ENCODE measurements around the gene CCZ1B. TPM values are rescaled to one million over a fixed set of nuclear protein-coding genes. Genes with fewer than 3 reads are reported as not detected.
"Not testable (repeated sequence)": the region's sequence is repeated elsewhere in the genome, so short reads cannot be mapped to it uniquely, and the experiment has no call there.

The CCZ1B gene
- polyA plus RNA-seq, 4 donors = 45.7 to 93.4 (median 64.9) TPM

- DNase-seq (ENCODE audit: low read depth in 4 of 4, low spot score in 3 of 4) = no peak
Measured at GRCh38 chr7:6831018-6831725, 5.1 kb upstream of the CCZ1B start.

- not testable (repeated sequence) for DNase-seq (ENCODE audit: low read depth in 4 of 4, low spot score in 3 of 4)
Measured at GRCh38 chr7:6830026-6830425, 4.0 kb upstream of the CCZ1B start.

- not testable (repeated sequence) for DNase-seq (ENCODE audit: low read depth in 4 of 4, low spot score in 3 of 4)
Measured at GRCh38 chr7:6829616-6830015, 3.5 kb upstream of the CCZ1B start.

GRCh38 chr7:6827180-6827579 lies 1.1 kb upstream of the CCZ1B start:
- not testable (repeated sequence) for DNase-seq (ENCODE audit: low read depth in 4 of 4, low spot score in 3 of 4)

- not testable (repeated sequence) for DNase-seq (ENCODE audit: low read depth in 4 of 4, low spot score in 3 of 4)
Measured at GRCh38 chr7:6825236-6826125, 594 bp downstream of the CCZ1B start.

GRCh38 chr7:6821622-6822021 lies 4.5 kb downstream of the CCZ1B start:
- not testable (repeated sequence) for DNase-seq (ENCODE audit: low read depth in 4 of 4, low spot score in 3 of 4)

GRCh38 chr7:6815470-6815869 lies 10.6 kb downstream of the CCZ1B start:
- DNase-seq (ENCODE audit: low read depth in 4 of 4, low spot score in 3 of 4) = not testable (repeated sequence)

GRCh38 chr7:6813011-6813410 lies 13.1 kb downstream of the CCZ1B start:
- DNase-seq (ENCODE audit: low read depth in 4 of 4, low spot score in 3 of 4) = not testable (repeated sequence)

GRCh38 chr7:6807959-6808358 lies 18.1 kb downstream of the CCZ1B start:
- not testable (repeated sequence) for DNase-seq (ENCODE audit: low read depth in 4 of 4, low spot score in 3 of 4)

GRCh38 chr7:6807393-6807918 lies 18.6 kb downstream of the CCZ1B start:
- DNase-seq (ENCODE audit: low read depth in 4 of 4, low spot score in 3 of 4) = not testable (repeated sequence)

GRCh38 chr7:6800331-6800730 lies 25.7 kb downstream of the CCZ1B start:
- not testable (repeated sequence) for DNase-seq (ENCODE audit: low read depth in 4 of 4, low spot score in 3 of 4)

GRCh38 chr7:6799887-6800286 lies 26.2 kb downstream of the CCZ1B start:
- not testable (repeated sequence) for DNase-seq (ENCODE audit: low read depth in 4 of 4, low spot score in 3 of 4)

- DNase-seq (ENCODE audit: low read depth in 4 of 4, low spot score in 3 of 4) = not testable (repeated sequence)
Measured at GRCh38 chr7:6798047-6798446, 28.0 kb downstream of the CCZ1B start.

GRCh38 chr7:6797218-6797617 lies 28.9 kb downstream of the CCZ1B start:
- not testable (repeated sequence) for DNase-seq (ENCODE audit: low read depth in 4 of 4, low spot score in 3 of 4)

GRCh38 chr7:6794276-6794675 lies 31.8 kb downstream of the CCZ1B start:
- DNase-seq (ENCODE audit: low read depth in 4 of 4, low spot score in 3 of 4) = not testable (repeated sequence)

GRCh38 chr7:6792113-6792872 lies 33.8 kb downstream of the CCZ1B start:
- DNase-seq (ENCODE audit: low read depth in 4 of 4, low spot score in 3 of 4) = peak in 1 of 4 donors; percentile 10

- DNase-seq (ENCODE audit: low read depth in 4 of 4, low spot score in 3 of 4) = not testable (repeated sequence)
Measured at GRCh38 chr7:6789353-6789752, 36.7 kb downstream of the CCZ1B start.

GRCh38 chr7:6781581-6781980 lies 44.5 kb downstream of the CCZ1B start:
- DNase-seq (ENCODE audit: low read depth in 4 of 4, low spot score in 3 of 4) = not testable (repeated sequence)

- not testable (repeated sequence) for DNase-seq (ENCODE audit: low read depth in 4 of 4, low spot score in 3 of 4)
Measured at GRCh38 chr7:6761186-6761585, 64.9 kb downstream of the CCZ1B start.

GRCh38 chr7:6753964-6754363 lies 72.1 kb downstream of the CCZ1B start, which contains the start of gene RSPH10B2:
RSPH10B2 (plus strand) TSS chr7:6754103; CDS start chr7:6757678, 3,575 bp downstream.
- not testable (repeated sequence) for DNase-seq (ENCODE audit: low read depth in 4 of 4, low spot score in 3 of 4)

Measured in right renal pelvis (tissue), 4 donors.